HG02885 (cell line): ENCODE measurements around the gene PTPRK.

Experiments
- ATAC-seq: cut with Tn5 transposase; IDR thresholded peaks from one replicate; pipeline ENCODE4 v1.9.1; 2021; ENCODE audit warnings: mild to moderate bottlenecking; ENCODE audit not compliant: unreplicated experiment, poor library complexity

PTPRK gene

GRCh38 chr6:128520436-128521281 is at the start of gene PTPRK:
TSS of gene PTPRK (minus strand) at chr6:128520599. CDS start at chr6:128520358, 241 bp downstream.
- peak; percentile 96 for ATAC-seq

GRCh38 chr6:128567029-128567428 is 46.6 kb upstream of the PTPRK start:
- no peak for ATAC-seq

GRCh38 chr6:128560966-128561365 is 40.6 kb upstream of the PTPRK start:
- no peak for ATAC-seq

GRCh38 chr6:128558924-128559323 is 38.5 kb upstream of the PTPRK start:
- no peak for ATAC-seq

- peak; percentile 64 for ATAC-seq
Measured at GRCh38 chr6:128558021-128558420, 37.6 kb upstream of the PTPRK start.

GRCh38 chr6:128557081-128557480 is 36.7 kb upstream of the PTPRK start:
- ATAC-seq: no peak

GRCh38 chr6:128554302-128554701 is 33.9 kb upstream of the PTPRK start:
- ATAC-seq: no peak

GRCh38 chr6:128541261-128541660 is 20.9 kb upstream of the PTPRK start:
- no peak for ATAC-seq

GRCh38 chr6:128538763-128539162 is 18.4 kb upstream of the PTPRK start:
- no peak for ATAC-seq

- no peak for ATAC-seq
Measured at GRCh38 chr6:128532827-128533226, 12.4 kb upstream of the PTPRK start.

- no peak for ATAC-seq
Measured at GRCh38 chr6:128532136-128532535, 11.7 kb upstream of the PTPRK start.

GRCh38 chr6:128531696-128532095 is 11.3 kb upstream of the PTPRK start:
- ATAC-seq: no peak

- no peak for ATAC-seq
Measured at GRCh38 chr6:128528241-128528640, 7.8 kb upstream of the PTPRK start.

- no peak for ATAC-seq
Measured at GRCh38 chr6:128527375-128527774, 7.0 kb upstream of the PTPRK start.

- no peak for ATAC-seq
Measured at GRCh38 chr6:128526152-128526914, 5.9 kb upstream of the PTPRK start.

GRCh38 chr6:128525406-128525805 is 5.0 kb upstream of the PTPRK start:
- no peak for ATAC-seq

GRCh38 chr6:128521282-128521632 is 858 bp upstream of the PTPRK start:
- no peak for ATAC-seq

GRCh38 chr6:128519931-128520435 is 416 bp downstream of the PTPRK start:
- peak; percentile 21 for ATAC-seq

GRCh38 chr6:128519132-128519930 is 1.1 kb downstream of the PTPRK start:
- no peak for ATAC-seq

- ATAC-seq: no peak
Measured at GRCh38 chr6:128518434-128519131, 1.8 kb downstream of the PTPRK start.
